HG03280 (cell line): ENCODE data around the gene STAG1.
"Not testable (repeated sequence)": the region's sequence is repeated elsewhere in the genome, so short reads cannot be mapped to it uniquely, and the experiment has no call there.

Experiments used
- ATAC-seq: cut with Tn5 transposase; IDR thresholded peaks from one replicate; pipeline ENCODE4 v1.9.1; 2021; ENCODE audit warnings: mild to moderate bottlenecking, moderate library complexity; ENCODE audit not compliant: unreplicated experiment

STAG1 gene

DNA sequence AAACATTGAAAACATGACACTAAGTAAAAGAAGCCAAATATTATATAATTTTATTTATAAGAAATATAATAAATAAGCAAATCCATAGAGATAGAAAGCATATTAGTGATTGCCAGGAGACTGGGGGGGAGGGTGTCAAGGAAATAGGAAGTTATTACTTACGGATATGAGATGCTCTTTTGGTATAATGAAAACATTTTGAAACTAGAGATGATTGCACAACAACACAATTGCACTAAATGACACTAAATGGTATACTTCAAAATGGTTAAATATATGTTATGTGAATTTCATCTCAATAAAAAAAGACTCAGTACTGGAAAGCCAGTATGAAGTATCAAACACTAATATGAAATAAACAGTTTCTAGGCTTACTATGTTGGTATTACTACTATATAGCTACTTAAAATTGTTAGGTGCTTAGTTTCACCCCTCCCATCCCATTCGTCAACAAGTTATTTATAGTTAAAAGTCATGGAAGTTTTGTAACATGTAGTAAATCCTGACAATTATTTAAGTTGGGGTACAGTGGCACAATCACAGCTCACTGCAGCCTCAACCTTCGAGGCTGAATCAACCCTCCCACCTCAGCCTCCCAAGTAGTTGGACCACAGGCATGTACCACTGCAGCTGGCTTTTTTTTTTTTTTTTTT is 43.7 kb downstream of the STAG1 start:
- ATAC-seq, result no peak

DNA sequence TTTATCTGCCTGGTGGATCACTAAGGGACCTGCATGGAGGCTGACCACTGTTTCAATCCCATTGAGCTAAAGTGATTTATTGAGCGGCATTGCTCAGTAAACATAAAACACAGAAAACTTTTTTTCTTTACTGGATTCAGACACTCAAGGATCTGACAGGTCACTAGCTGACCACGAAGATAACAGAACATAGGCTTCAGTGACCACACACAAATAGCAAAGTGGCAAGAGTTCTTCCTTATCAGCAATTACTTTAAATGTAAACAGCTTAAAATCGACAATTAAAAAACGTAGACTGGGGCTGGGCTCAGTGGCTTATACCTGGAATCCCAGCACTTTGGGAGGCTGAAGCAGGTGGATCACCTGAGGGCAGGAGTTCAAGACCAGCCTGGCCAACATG is 48.7 kb downstream of the STAG1 start:
- no peak for ATAC-seq

DNA sequence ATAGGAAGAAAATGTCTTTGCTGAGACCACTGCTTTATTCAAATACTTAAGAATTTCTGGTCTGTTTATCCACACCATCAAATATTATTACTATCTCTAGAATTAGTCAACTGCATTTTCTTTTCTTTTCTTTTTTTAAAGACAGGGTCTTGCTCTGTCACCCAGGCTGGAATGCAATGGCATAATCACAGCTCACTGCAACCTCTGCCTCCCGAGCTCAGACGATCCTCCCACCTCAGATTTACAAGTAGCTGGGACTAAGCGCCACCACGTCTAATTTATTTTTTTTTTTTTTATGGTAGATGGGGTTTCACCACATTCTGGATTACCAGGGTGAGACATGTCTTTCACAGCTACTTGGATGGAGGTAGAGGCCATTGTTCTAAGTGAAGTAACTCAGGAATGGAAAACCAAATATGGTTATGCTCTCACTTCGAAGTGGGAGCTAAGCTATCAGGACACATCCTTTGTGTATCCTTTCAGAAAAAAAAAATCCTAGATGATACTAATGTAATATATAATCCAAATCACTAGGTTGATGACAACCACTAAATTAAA is 52.8 kb downstream of the STAG1 start:
- ATAC-seq, result no peak

DNA sequence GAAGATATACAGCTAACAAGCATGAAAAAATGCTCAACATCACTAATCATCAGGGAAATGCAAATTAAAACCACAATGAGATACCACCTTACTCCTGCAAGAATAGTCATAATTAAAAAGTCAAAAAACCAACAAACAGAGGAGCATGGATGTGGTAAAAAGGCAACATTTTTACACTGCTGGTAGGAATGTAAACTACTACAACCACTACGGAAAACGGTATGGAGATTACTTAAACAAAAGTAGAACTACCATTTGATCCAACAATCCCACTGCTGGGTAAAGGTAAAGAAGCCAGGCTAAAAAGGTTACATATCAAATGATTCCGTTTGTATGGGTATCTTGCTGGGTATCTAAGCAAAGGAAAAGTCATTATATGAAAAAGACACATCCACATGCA is 53.8 kb downstream of the STAG1 start:
- ATAC-seq, result no peak

DNA sequence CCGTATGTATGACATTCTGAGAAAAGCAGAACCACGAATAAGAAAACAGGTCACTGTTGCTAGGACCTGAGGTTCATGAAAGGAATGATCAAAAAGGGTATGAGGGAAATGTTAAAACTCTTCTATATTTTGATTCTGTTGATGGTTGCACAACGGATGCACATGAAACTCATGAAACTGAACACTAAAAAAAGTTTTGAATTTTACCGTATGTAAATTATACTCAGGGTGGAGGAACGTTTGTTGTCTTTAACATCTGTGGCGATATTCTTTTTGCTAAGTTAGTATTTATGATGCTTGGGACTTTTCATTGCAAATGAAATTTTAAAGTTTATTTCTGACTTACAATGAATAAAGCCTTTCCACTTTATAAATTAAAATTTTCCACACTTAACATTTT is 55.4 kb downstream of the STAG1 start:
- ATAC-seq, result no peak

DNA sequence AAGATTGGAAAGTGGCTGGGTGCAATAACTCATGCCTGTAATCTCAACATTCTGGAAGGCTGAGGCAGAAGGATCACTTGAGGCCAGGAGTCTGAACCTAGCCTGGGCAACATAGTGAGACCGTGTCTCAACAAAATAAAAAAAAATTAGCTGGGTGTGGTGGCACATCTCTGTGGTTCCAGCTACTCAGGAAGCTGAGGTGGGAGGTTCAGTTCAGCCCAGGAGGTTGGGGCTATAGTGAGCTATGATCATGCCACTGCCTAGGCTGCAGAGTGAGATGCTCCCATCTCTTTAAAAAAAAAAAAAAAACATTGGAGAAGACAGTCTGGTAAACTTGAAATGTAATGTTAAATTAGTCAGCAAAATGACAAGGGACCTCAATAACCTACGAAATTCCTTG is 57.9 kb downstream of the STAG1 start:
- no peak for ATAC-seq

DNA sequence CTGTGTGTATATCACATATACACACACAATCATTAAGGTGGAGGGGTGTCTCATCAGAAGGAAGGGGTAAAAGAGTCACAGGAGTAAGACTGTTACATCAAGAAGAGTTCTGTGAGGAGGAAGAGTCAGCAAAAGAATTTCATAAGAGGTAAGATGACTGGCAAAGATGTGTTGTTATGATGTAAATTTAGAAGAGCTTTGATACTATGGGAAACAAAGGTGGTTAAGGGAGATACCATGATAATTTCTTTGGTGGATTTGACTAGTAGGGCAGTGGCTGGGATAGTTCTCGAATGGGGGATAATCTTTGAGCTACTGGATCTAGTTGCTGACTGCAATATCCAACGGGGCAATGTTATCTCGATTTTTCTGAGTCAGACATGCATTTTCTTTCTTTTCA is 61.6 kb downstream of the STAG1 start:
- ATAC-seq, result no peak

DNA sequence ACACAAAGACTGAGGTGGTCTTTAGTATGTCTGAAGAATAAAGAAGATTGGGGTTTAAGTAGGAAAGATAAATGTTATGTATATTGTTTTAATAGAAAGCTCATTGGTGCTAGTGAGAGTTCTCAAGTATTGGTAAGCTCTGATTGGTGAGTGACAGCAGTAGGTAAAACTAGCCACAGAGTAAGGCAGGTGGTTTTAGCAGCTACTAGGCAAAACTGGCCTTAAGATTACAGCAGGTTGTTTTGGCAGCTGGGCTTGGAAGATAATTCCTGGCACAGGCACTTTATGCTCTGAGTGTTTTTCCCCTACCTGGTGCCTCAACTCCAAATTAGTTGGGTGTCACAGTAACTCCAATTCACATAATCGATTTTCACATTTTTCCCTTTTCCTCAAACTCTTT is 66.3 kb downstream of the STAG1 start:
- no peak for ATAC-seq

DNA sequence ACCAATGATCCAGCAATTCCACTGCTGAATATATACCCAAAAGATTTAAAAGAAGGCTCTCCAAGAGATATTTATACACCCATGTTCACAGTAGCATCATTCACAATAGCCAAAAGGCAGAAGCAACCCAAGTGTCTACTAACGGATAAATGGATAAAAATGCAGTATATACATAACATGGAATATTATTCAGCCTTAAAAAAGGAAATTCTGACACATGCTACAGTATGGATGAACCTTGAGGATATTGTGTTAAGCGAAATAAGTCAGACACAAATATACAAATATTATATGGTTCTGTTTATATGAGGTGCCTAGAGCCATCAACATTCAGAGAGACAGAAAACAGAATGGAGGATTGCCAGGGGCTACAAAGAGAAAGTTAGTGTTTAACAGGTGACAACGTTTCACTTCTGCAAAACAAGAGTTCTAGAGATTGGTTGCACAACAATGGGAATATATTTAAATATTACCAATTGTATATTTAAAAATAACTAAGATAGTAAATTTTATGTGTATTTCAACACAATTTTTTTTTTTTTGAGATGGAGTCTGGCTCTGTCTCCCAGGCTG is 69.4 kb downstream of the STAG1 start:
- ATAC-seq, result no peak

DNA sequence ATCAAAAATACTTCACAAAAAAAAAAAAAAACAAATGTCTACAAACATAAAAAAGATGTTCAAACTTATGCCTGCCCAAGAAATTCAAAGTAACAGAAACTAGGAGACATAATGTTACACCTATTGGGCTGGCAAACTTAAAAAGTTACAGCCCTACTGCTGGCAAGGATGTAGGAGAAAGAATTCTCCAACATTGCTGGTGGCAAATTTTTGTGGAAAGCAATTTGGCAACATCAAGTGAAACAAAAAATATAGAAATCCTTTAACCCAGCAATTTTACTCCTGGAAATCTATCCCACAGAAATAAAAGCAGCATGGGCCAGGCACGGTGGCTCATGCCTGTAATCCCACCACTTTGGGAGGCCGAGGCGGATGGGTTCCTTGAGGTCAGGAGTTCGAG is 73.2 kb downstream of the STAG1 start:
- ATAC-seq, result no peak

DNA sequence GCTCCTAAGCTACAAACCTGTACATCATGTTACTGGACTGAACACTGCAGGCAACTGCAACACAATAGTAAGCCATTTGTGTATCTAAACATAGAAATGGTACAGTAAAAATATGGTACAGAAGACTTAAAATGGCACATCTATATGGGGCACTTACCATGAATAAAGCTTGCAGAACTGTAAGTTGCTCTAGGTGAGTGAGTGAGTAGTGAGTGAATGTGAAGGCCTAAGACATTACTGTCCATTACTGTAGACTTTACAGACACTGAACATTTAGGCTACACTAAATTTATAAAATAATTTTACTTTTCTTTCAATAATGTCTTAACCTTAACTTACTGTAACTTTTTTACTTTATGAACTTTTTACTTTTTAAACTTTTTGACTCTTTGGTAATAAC is 76.2 kb downstream of the STAG1 start:
- no peak for ATAC-seq

DNA sequence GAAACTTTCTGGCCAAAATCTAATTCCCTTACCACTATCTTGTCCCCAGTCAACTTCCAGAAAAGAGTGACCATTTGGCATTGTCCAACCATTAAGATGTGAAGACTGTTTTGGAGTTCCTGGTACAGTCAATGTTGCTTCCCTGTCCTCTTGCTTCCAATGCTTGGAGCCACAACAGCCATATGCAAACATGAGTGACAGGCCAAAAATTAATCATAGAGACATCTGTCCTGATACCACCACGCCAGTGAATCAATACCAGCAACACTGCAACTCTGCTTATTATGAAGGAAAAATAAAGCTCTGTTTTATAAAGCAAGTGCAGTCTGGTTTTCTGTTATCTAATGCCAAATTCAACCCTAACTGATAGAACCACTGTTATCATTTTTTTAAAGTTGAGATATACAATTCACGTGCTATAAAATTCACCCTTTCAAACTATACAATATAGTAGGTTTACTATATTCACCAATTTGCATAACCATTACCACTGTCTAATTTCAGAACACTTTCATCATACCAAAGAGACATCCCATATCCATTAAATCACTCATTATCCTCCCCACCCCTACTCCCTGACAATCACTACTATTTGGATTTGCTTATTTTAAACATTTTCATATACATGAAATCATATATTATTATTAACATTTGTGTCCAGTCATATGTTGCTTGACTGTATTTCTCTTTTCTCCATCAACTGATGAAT is 76.9 kb downstream of the STAG1 start:
- no peak for ATAC-seq

DNA sequence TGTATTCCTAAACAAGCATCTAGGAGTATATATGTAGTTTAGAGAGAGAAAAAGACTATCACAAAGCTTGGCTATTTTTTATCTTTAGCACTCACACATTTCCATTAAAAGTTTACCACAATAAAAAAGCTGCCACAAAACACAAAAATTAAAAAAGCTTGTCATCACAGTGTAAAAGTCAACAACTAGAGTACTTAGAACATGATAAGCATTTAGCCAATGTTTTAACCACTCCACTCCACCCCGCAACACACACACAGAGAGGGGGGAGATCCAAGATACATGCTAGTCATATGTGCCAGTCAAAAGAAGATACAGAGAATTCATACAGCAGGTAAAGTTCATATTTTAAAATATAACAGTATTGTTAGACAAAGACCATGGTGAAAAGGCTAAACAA is 79.7 kb downstream of the STAG1 start:
- ATAC-seq, result no peak

DNA sequence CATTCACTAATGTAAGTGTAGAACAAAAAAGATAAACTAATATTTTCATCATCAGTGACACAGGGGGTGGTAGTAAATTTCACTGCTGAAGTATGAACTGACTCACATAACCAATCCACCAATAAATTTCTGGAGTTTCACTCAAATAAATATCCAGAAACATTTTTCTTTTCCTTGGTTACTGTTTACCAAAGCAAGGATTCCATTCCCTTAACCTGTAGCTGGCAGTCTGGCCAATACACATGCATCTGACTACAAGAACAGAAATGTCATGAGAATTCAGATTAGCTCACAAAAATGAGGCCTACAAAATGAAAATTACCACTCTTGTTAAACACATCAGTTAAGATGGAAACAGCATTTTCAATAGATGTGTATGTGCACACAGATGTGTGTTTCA is 80.3 kb downstream of the STAG1 start:
- ATAC-seq, result no peak

DNA sequence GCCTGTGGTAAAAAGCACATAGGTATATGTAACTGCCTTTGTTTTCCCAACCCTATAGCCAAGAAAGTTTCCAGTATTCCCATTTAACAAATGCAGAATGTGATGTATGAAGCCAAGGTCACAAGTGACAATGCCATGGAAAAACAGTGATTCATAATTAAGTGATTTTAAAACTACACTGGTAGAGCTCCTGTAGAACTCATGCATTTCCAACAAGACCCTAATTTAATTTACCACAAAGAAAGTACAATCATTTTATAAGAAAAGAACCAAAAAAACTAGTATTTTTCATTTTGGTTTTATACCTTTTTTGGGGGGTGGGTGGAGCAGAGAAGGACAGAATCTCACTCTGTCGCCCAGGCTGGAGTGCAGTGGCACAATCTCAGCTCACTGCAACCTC is 82.0 kb downstream of the STAG1 start:
- ATAC-seq, result no peak

DNA sequence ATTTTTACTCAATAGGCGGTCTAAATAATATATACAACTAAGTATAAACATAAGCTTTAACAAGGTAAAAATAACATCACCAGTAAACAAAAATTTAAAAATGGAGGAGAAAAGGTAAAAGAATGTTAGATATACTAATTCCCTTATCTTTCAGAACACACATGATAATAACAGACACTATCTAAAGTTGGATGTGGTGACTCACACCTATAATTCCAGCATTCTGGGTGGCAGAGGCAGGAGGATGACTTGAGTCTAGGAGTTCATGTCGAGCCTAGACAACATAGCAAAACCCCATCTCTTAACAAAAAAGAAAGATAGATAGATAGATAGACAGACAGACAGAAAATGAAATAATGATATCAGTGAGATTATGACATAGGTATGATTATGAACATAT is 85.1 kb downstream of the STAG1 start:
- ATAC-seq, result no peak

DNA sequence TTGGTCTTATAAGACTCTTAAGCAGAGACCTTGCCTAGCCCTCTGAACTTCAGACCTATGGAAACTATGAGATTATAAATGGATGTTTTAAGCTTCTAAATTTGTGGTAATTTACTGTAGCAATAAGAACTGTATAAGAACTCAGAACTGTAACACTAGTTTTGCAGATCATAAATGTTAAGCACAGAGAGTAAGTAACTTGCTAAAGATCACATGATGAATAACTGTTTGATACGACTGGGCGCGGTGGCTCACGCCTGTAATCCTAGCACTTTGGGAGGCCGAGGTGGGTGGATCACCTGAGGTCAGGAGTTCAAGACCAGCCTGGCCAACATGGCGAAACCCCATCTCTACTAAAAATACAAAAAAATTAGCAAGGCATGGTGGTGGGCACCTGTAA is 85.9 kb downstream of the STAG1 start:
- not testable (repeated sequence) for ATAC-seq

DNA sequence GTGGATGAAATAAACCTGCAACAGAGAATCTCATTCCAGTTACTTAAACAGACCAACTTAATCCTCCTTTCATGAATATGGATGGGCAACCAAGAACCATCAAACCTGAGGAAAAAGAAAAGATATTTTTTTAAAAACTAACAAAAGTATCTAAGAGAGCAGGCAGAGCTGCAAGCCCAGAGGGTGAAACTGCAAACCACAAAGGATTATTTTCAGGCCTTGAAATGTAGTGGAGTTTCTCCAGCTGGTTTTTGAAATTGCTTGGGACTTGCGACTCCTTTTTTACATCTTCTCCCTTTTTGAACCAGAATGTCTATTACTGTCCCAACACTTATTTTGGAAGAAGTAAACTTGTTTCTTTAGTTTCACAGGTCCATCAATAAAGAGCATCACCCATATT is 87.4 kb downstream of the STAG1 start:
- no peak for ATAC-seq

DNA sequence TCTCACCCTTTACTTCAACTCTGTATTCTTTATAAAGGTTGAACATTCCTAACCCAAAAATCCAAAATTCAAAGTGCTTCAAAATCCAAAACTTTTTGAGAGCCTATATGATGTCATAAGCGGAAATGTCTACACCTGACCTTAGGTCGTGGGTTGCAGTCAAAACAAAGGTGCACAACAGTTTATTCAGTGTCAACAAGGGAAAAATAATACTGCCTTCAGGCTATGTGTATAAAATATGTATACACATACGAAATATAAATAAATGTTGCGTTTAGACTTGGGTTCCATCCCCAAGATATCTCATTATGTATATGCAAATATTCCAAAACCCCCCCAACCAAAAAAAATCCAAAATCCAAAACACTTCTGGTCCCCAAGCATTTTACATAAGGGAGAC is 90.9 kb downstream of the STAG1 start:
- ATAC-seq, result no peak

DNA sequence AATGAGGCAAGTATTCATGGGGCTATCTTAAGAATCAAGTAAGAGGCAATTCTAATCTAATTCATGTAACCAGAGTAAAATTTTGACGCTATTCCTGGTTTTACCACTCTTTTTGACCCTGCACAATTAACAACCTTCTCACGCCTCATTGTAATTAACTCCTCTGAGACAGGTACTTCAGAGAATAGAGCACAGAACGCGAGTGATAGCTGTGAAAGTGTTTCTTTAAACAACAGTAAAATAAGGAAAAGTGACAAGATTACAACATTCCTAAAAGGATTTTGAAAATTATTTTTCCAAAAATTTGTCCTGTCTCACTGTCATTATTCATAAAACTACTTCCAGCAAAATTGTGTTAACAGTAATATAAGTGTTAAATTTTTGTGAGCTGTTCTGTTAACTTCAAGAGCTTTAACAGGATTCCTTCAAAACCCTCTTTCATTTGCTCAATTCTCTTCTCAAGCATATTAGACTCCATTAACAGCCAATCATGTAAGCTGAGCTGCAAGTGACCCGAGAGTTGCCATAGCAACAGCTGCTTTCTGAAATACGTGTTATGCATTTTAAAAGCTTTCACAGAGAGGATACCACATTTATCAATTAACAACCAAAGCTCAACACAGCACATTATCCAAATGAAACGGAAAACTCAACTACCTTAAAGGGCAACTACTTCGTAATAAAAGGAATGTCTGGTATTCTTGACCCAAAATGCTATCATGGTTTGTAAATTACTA is 93.1 kb downstream of the STAG1 start:
- ATAC-seq, result no peak

DNA sequence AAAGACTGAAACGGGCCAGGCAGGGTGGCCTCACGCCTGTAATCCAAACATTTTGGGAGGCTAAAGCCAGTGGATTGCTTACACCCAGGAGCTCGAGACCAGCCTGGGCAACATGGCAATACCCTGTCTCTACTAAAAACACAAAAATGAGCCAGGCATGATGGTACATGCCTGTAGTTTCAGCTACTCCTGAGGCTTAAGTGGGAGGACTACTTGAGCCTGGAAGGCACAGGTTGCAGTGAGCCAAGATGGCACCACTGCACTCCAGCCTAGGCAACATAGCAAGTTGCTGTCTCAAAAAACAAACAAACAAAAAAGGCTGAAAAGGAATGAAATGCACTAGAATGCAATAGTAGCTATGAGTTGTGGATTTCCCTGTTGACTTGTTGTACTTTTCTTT is 94.7 kb downstream of the STAG1 start:
- ATAC-seq, result no peak

DNA sequence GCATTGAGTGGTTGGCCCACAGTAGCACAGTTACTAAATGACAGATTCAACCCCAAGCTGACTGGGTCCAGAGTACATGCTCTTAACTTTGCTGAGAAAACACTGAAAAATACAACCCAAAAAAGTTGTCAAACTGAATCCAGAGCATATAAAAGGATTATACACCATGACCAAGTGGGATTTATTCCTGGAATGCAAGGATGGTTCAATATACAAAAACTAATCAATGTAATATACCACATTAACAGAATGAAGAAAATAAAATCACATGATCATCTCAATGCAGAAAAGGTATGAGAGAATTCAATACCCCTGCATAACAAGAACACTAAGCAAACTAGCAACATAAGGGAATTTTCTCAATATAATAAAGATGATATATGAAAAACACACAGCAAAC is 98.5 kb downstream of the STAG1 start:
- ATAC-seq, result no peak
